Mesenchymal stem cell (in vitro differentiated cells and primary cell): Measurements from ENCODE around the gene COMMD8.

Experiments
- DNase-seq: peaks from one replicate; pipeline ENCODE4 v3.0.0-alpha.2; 2013
- H2AFZ ChIP-seq: one replicate; pipeline ENCODE4 v1.6.1; 2013; ENCODE audit warnings: low read depth, mild to moderate bottlenecking, control low read depth, inconsistent platforms, low read length, moderate library complexity
- H2AK5ac ChIP-seq: 2 replicates; pipeline ENCODE4 v1.6.1; 2013; ENCODE audit warnings: low read length, moderate library complexity, mild to moderate bottlenecking, inconsistent platforms; ENCODE audit not compliant: severe bottlenecking
- H2BK120ac ChIP-seq: one replicate; pipeline ENCODE4 v1.6.1; 2013; ENCODE audit warnings: low read depth, mild to moderate bottlenecking, inconsistent platforms, low read length, moderate library complexity
- H2BK12ac ChIP-seq, 2 experiments: one replicate each; pipeline ENCODE4 v1.6.1; 2013; ENCODE audit warnings: inconsistent platforms in 2 of 2, low read length in 2 of 2, mild to moderate bottlenecking in 2 of 2, moderate library complexity in 2 of 2, control low read depth in 1 of 2
- H2BK15ac ChIP-seq: one replicate; pipeline ENCODE4 v1.6.1; 2013; ENCODE audit warnings: mild to moderate bottlenecking, low read depth, inconsistent platforms; ENCODE audit not compliant: poor library complexity, severe bottlenecking
- H2BK5ac ChIP-seq: 2 replicates; pipeline ENCODE4 v1.6.1; 2013; ENCODE audit warnings: low read depth, mild to moderate bottlenecking, low read length, control low read depth, inconsistent platforms; ENCODE audit not compliant: poor library complexity, severe bottlenecking
- H3K14ac ChIP-seq, 2 experiments: one replicate each; pipeline ENCODE4 v1.6.1; 2013; ENCODE audit warnings: inconsistent platforms in 2 of 2, low read length in 2 of 2, control low read depth in 1 of 2, mild to moderate bottlenecking in 1 of 2, moderate library complexity in 1 of 2
- H3K18ac ChIP-seq, 2 experiments: one replicate each; pipeline ENCODE4 v1.6.1; 2013; ENCODE audit warnings: inconsistent platforms in 2 of 2, low read length in 2 of 2, control low read depth in 1 of 2, low read depth in 1 of 2, mild to moderate bottlenecking in 1 of 2
- H3K23ac ChIP-seq, 2 experiments: one replicate each; pipeline ENCODE4 v1.6.1; 2013; ENCODE audit warnings: inconsistent platforms in 2 of 2, low read length in 2 of 2, mild to moderate bottlenecking in 2 of 2, moderate library complexity in 2 of 2, control low read depth in 1 of 2
- H3K27ac ChIP-seq: 2 replicates; pipeline ENCODE4 v1.5.1; 2013; ENCODE audit warnings: mild to moderate bottlenecking, moderate library complexity, low read length, control low read depth, inconsistent platforms; ENCODE audit not compliant: poor library complexity, severe bottlenecking
- H3K27me3 ChIP-seq, 2 experiments: 2 replicates each; pipeline versions ENCODE4 v1.6.1 to v1.7.0; 2013; ENCODE audit warnings: low read length in 2 of 2, mild to moderate bottlenecking in 2 of 2, moderate library complexity in 2 of 2, control low read depth in 1 of 2, inconsistent platforms in 1 of 2; ENCODE audit not compliant: control insufficient read depth in 1 of 2, insufficient read depth in 1 of 2
- H3K36me3 ChIP-seq, 2 experiments: 2 replicates each; pipeline versions ENCODE4 v1.6.1 to v1.7.0; 2013; ENCODE audit warnings: low read length in 2 of 2, control low read depth in 1 of 2, inconsistent platforms in 1 of 2, low read depth in 1 of 2, mild to moderate bottlenecking in 1 of 2; ENCODE audit not compliant: insufficient read depth in 2 of 2, control insufficient read depth in 1 of 2
- H3K4ac ChIP-seq, 2 experiments: one replicate each; pipeline ENCODE4 v1.6.1; 2013; ENCODE audit warnings: inconsistent platforms in 2 of 2, low read length in 2 of 2, mild to moderate bottlenecking in 2 of 2, moderate library complexity in 2 of 2, control low read depth in 1 of 2, low read depth in 1 of 2
- H3K4me1 ChIP-seq: 2 replicates; pipeline ENCODE4 v1.6.1; 2013; ENCODE audit warnings: low read depth, low read length, control low read depth; ENCODE audit not compliant: control insufficient read depth, insufficient read depth
- H3K4me2 ChIP-seq: 2 replicates; pipeline ENCODE4 v1.6.1; 2013; ENCODE audit warnings: low read length, mild to moderate bottlenecking, inconsistent platforms; ENCODE audit not compliant: poor library complexity, severe bottlenecking
- H3K4me3 ChIP-seq, 2 experiments: 2 replicates each; pipeline versions ENCODE4 v1.5.1 to v1.7.0; 2013; ENCODE audit warnings: low read length in 2 of 2, mild to moderate bottlenecking in 2 of 2, control low read depth in 1 of 2, low read depth in 1 of 2; ENCODE audit not compliant: insufficient read depth in 1 of 2
- H3K79me1 ChIP-seq: replicated peaks from 2 replicates; pipeline ENCODE4 v1.6.1; 2013; ENCODE audit warnings: mild to moderate bottlenecking, control low read depth, low read length, inconsistent platforms; ENCODE audit not compliant: poor library complexity, severe bottlenecking
- H3K9ac ChIP-seq: 2 replicates; pipeline ENCODE4 v1.7.0; 2013; ENCODE audit warnings: mild to moderate bottlenecking, low read length, moderate library complexity
- H3K9me3 ChIP-seq: 2 replicates; pipeline ENCODE4 v1.7.0; 2013; ENCODE audit warnings: mild to moderate bottlenecking, low read length; ENCODE audit not compliant: control insufficient read depth
- H4K8ac ChIP-seq: one replicate; pipeline ENCODE4 v1.6.1; 2013; ENCODE audit warnings: inconsistent platforms, mild to moderate bottlenecking, low read length, moderate library complexity
- H4K91ac ChIP-seq: one replicate; pipeline ENCODE4 v1.6.1; 2013; ENCODE audit warnings: mild to moderate bottlenecking, low read length, inconsistent platforms
- WGBS: methylation state at CpG from one replicate; pipeline ENCODE4 v1.1.7; 2013; ENCODE audit warnings: mixed read lengths; 5-methylcytosine and 5-hydroxymethylcytosine counted together

Gene COMMD8

DNA sequence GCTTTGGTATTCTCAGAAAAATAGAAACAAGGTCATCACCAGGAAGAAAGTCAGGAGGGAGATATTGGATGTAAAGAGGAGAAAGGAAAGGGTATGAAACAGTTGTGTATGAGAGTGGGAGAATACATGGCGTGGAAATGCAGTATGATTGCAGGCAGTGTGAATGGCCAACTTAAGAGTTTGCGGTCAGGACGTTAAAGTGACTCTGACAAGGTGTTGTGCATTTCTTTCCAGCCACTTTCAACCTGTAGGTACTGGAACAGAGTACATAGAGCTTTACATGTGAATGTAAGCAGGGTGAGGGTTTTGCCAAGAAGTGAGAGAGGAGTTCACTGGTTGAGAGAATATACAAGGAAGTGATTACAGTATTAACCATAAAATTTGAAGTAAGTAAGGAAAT, 37.3 kb upstream of the COMMD8 start:
- no peak overlapping the region for H3K27ac ChIP-seq
- H3K4me2 ChIP-seq: no peak overlapping the region
- no peaks in the 10 kb centered on the region for H3K4me1 ChIP-seq
- H3K4ac ChIP-seq: no peak overlapping the region
- H2AK5ac ChIP-seq: no peak overlapping the region
- peaks cover 18% of the 10 kb centered on the region for H3K79me1 ChIP-seq
- no peak overlapping the region for H3K4me3 ChIP-seq
- peaks cover 0 to 4% of the 10 kb centered on the region in 2 experiments for H3K36me3 ChIP-seq
- H2BK120ac ChIP-seq: no peak overlapping the region
- no peaks in the 10 kb centered on the region for H3K9me3 ChIP-seq
- H4K91ac ChIP-seq: no peak overlapping the region
- no peak overlapping the region for H4K8ac ChIP-seq
- no peak overlapping the region for H2BK15ac ChIP-seq
- no peak overlapping the region for H3K14ac ChIP-seq
- no peak overlapping the region for H3K9ac ChIP-seq
- no peak overlapping the region for H3K23ac ChIP-seq
- DNase-seq: no peak
- H2AFZ ChIP-seq: no peak overlapping the region
- no peak overlapping the region for H2BK5ac ChIP-seq
- 63% methylated on average over 3 of the region's 3 CpGs for WGBS
- H3K18ac ChIP-seq: no peak overlapping the region
- H2BK12ac ChIP-seq: no peak overlapping the region
- H3K27me3 ChIP-seq: no peaks in the 10 kb centered on the region

DNA sequence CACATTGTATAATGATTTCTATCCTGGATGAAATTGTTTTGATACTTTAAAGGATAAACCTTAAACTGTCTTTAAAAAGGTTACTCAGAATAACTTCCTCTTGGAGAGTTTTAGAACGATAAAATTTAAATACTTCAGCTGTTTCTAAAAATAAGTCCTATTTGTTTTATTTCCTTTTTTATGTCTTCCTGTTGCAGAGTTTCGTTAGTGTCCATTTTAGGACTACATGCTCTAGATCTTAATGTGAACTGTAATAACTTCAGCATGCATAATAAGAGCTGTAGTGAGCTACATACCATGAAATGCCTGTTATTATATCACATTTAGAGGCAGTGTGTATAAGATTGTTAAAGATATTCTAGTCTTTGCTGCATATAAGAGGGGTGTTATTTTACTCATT, 36.2 kb upstream of the COMMD8 start:
- Histone ChIP-seq H3K23ac (no peak overlapping the region), H2BK15ac (no peak overlapping the region), H3K18ac (no peak overlapping the region), H4K91ac (no peak overlapping the region), H2BK12ac (no peak overlapping the region), H3K9me3 (no peaks in the 10 kb centered on the region), H3K27me3 (no peaks in the 10 kb centered on the region), H2AK5ac (no peak overlapping the region), H3K4me2 (no peak overlapping the region), H2BK120ac (no peak overlapping the region), H3K79me1 (peaks cover 12% of the 10 kb centered on the region), H4K8ac (no peak overlapping the region), H3K4me3 (no peak overlapping the region), H3K9ac (no peak overlapping the region), H3K4ac (no peak overlapping the region), H2AFZ (no peak overlapping the region), H2BK5ac (no peak overlapping the region), H3K4me1 (no peaks in the 10 kb centered on the region), H3K27ac (no peak overlapping the region), H3K36me3 (peaks cover 0 to 4% of the 10 kb centered on the region in 2 experiments), H3K14ac (no peak overlapping the region)
- no CpG with 5 or more reads among the region's 2 CpGs for WGBS
- no peak for DNase-seq

DNA sequence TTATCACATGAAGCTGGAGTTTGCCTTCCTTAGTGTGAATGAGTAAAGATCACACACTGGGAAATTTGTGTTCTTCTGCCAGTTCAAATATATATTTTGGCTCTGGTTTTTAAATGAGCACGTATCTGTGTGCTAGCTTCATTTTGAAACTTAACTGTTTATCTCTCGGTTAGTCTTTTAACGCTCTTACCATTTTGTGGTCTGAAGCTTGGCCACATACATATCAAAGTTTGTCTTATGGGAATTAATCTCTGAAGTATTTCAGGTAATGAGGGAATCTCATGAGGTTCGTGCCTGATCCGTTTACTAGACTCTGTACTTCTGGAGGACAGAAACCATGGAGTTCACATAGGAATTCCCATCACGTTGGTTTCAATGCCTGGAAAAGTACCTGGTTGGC, 35.4 kb upstream of the COMMD8 start:
- H2AK5ac ChIP-seq: no peak overlapping the region
- H3K4me3 ChIP-seq: no peak overlapping the region
- H3K23ac ChIP-seq: no peak overlapping the region
- H2BK12ac ChIP-seq: no peak overlapping the region
- no peak for DNase-seq
- no peak overlapping the region for H3K27ac ChIP-seq
- H3K27me3 ChIP-seq: no peaks in the 10 kb centered on the region
- no peak overlapping the region for H4K8ac ChIP-seq
- no peak overlapping the region for H3K14ac ChIP-seq
- no peak overlapping the region for H3K18ac ChIP-seq
- H2BK120ac ChIP-seq: no peak overlapping the region
- H3K36me3 ChIP-seq: peaks cover 0 to 4% of the 10 kb centered on the region in 2 experiments
- H3K4ac ChIP-seq: no peak overlapping the region
- no peak overlapping the region for H3K9ac ChIP-seq
- no peak overlapping the region for H3K4me2 ChIP-seq
- no peak overlapping the region for H2BK5ac ChIP-seq
- H4K91ac ChIP-seq: no peak overlapping the region
- peaks cover 9% of the 10 kb centered on the region for H3K79me1 ChIP-seq
- WGBS: 90% methylated on average over 6 of the region's 6 CpGs
- no peak overlapping the region for H2BK15ac ChIP-seq
- H3K4me1 ChIP-seq: no peaks in the 10 kb centered on the region
- H3K9me3 ChIP-seq: no peaks in the 10 kb centered on the region
- H2AFZ ChIP-seq: no peak overlapping the region

DNA sequence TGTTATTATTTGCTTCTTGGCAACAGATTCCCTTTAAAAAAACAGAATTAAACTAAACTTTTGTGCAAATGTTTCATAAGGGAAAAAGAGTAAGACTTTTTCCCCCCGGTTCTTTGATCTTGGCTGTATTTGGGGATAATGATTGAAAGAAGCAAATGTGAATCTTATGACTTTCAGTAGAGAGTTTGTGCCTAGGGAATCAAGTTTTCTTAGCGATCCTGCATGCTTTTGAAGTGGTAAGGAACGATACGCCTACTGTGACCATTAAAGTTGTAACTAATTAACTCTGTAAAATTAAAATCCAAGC, 30.6 kb upstream of the COMMD8 start:
- no peak overlapping the region for H3K27ac ChIP-seq
- H3K4ac ChIP-seq: no peak overlapping the region
- no peak overlapping the region for H3K14ac ChIP-seq
- H3K4me2 ChIP-seq: no peak overlapping the region
- no peaks in the 10 kb centered on the region for H3K9me3 ChIP-seq
- peaks cover 10% of the 10 kb centered on the region for H3K79me1 ChIP-seq
- no peak overlapping the region for H4K8ac ChIP-seq
- no peak overlapping the region for H2BK5ac ChIP-seq
- no peak overlapping the region for H2BK12ac ChIP-seq
- 0% methylated on average over 1 of the region's 4 CpGs for WGBS
- no peak for DNase-seq
- H2BK120ac ChIP-seq: no peak overlapping the region
- H3K9ac ChIP-seq: no peak overlapping the region
- H3K27me3 ChIP-seq: no peaks in the 10 kb centered on the region
- no peak overlapping the region for H3K18ac ChIP-seq
- peaks cover 0 to 9% of the 10 kb centered on the region in 2 experiments for H3K36me3 ChIP-seq
- H4K91ac ChIP-seq: no peak overlapping the region
- no peak overlapping the region for H3K23ac ChIP-seq
- H3K4me3 ChIP-seq: no peak overlapping the region
- peaks cover 2% of the 10 kb centered on the region for H3K4me1 ChIP-seq
- H2AFZ ChIP-seq: no peak overlapping the region
- H2BK15ac ChIP-seq: no peak overlapping the region
- no peak overlapping the region for H2AK5ac ChIP-seq
